NCI-H1105 (cell line): ENCODE results near the gene ADRA1B.
"Not testable (repeated sequence)": the region's sequence is repeated elsewhere in the genome, so short reads cannot be mapped to it uniquely, and the experiment has no call there.

Experiments
- DNase-seq: peaks from one replicate; lab custom pipeline; 2025; lab: John Stamatoyannopoulos, UW

The ADRA1B gene

DNA sequence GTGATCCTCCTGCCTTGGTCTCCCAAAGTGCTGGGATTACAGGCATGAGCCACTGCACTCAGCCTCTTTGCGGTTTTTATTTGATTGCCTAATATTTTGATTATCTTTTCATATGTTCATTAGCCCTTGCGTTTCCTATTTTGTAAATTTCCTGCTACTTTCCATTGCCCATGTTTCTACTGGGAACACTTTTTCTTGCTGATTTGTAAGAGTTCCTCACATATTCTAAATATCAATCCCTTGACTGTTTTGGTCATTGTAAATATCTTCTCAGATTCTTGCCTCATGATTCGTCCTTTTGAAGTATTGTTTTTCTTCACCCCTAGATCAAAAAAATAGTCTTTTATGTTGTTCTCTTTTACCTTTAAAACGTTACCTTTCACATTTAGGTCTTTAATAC lies 54.8 kb downstream of the ADRA1B start:
- DNase-seq: no peak

DNA sequence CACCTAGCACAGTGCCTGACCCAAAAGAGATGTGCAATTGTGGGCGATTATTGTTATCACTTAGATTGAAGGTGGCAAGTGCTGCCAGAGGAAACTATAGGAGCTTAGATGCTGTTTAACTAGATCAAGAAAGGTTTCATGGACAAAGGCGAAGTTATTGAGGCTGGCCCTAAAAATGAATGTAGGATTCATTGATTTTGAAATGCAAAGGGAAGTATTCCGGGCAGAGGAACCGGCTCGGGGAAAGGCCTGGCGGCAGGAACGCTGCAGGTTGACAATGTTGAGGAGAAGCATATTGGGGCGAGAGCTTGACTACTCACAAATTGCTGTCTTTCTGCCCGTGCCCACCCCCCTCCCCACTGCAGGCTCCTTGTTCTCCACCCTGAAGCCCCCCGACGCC lies 55.2 kb downstream of the ADRA1B start:
- DNase-seq: no peak

DNA sequence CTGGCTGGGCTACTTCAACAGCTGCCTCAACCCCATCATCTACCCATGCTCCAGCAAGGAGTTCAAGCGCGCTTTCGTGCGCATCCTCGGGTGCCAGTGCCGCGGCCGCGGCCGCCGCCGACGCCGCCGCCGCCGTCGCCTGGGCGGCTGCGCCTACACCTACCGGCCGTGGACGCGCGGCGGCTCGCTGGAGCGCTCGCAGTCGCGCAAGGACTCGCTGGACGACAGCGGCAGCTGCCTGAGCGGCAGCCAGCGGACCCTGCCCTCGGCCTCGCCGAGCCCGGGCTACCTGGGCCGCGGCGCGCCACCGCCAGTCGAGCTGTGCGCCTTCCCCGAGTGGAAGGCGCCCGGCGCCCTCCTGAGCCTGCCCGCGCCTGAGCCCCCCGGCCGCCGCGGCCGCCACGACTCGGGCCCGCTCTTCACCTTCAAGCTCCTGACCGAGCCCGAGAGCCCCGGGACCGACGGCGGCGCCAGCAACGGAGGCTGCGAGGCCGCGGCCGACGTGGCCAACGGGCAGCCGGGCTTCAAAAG lies 55.7 kb downstream of the ADRA1B start:
- peak; percentile 21 for DNase-seq

DNA sequence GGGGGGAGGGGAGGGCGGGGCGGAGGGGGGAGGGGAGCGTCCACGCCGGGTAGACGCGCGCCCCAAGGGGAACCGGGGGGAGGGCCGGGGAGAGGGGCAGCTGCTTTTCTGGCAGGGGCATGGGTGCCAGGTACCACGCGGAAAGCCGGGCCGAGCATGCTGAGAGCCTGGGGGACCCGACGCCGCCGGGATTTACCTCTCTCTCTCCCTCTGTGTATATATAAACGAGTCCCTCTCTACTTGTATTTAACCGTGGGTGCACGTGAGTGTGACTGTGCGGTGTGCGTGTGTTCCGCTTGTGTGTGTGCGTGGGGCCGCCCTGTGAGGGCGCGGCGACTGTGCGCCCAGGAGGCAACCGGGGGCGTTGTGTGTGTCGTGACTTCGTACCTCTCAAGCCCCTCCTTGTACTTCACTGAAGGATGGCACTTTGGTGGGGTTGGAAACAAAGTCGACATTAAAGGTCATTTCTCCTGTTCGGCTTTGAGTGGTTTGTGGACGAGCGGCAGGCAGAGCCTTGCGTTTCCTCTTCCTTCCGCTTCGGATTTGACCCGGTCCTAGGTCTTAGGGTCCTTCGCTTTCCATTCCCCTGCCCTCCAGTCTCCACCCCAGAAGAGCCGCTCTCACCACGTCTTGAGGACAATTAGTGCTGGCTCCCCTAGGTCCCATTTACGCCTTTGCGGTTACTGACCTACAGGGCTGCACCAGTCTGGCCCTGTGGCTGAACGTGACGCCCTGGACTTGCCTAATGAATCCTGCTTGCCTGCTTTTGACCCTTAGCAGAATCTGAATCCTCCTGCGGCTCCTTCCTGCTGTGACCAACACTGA lies 56.5 kb downstream of the ADRA1B start:
- DNase-seq: no peak

DNA sequence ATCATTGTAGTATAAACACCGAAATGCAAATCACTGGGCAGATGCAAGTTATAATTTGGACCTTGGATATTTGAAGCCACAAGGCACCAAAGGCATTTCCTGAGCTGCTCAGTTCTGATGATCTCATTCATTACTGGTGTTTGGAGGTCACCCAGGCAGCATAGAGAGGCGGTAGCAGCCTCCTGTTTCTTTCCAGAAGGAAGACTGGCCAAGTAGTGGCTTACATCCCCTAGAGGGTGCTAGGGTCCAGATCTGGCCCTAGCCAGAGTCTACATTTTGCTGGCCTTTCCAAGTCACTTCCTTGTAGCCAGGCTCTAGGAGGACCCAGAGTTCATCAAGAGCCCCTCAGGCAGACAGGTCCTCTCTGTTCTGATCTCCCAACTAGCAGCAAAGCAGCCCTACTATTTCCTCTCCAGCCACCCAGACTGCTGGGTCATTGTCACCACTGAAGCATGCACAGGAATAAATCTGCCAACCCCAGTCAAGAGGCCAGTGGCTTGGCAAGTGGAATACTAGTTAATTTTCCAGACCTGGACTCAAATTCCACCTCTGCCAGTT lies 59.3 kb downstream of the ADRA1B start:
- no peak for DNase-seq

DNA sequence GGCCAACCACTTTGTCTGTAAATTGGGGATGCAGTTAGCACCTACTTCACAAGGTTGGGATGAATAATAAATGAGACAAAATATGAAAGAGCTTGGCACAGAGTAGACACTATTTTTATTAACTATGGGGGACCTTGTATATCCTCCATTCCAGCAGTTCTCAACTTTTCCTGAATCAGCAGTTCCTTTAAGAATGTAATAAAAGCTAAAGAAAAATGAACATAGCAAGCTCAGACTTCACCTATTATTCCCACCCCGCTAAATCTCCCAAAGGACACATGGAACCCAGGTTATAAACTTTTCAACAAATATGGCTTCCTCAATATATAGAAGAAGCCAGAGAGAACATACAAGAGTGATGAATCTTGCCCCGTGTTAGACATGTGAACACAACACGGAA lies 60.6 kb downstream of the ADRA1B start:
- no peak for DNase-seq

DNA sequence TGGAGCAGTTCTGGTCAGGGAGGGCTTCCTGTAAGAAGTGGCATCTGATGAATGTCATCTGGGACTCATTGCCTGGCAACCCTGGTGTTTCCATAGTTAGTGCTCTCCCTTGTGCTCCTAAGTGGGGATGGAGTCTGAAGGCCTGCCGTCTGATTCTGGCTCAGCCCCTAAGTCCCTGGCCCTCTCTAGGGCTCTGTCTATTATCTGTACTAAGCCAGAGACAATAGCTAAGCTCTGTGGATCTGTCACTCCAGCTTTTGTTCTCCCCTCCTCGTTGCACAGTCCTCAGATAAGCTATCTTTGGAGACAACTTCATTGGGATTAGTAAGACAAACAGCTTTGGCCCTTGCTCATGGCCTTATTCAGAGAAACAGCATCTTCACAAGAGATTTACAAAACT lies 62.1 kb downstream of the ADRA1B start:
- no peak for DNase-seq

DNA sequence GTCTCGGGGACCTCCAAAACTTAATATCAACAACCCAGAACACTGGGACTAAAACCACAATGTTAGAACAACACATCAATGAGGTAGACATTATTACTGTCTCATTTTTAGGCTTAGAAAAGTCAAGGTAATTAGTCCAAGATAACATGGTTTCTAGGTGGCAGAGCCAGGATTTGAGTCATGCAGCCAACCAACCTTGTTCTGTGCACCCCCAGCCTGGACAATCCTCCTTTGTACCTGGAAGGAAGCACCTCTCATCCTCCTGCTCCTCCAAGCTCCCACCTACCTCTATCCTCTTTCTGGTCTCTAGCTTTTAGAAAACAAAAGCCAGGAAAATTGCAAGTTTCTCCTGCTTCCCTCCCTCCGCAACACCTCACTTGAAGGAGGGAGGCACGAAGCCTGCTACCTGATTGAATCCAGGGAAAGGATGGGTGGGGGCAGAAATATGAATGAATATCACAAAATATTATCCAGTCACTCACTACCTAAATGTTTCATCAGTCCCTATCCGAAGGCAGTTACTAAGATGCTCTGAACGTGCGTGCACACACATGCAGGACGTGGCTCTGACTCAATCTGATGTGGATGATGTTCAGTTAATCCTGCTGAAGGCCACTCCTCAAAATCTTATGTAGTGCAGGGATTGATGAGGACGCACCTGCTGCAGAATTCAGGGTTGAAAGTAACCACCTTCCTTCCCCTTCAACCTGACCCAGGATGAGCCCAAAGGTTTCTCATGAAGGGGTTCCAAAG lies 66.3 kb downstream of the ADRA1B start:
- DNase-seq: no peak

DNA sequence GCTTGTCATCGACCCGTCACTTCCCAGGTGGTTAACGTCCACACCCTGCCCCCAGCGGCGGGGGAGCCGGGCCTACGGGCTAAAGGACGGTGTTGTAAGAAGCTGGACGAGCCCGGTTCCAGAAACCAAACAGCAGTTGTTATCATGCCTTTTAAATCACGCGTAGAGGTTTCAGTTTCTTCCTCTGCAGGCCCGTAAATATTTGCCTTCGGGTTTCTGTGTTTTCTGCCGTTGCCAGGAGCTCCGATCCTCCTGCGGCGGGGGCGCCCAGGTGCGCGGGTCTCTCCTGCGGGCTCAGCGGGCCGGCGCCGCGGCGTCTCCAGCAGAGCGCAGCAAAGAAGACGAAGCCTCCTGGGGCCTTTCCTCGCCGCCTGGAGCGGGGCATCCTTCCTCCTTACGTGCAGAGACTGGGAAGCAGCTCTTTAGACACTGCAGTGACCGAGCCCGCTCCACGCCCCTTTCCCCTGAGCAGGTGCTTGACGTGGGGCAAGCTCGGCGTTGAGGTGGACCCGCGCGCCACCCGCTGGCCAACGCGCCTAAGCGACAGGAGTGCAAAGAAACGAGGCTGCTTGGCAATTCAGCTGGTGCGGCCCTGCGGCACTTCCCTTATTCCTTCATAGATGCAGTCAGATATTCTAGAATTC lies 70.9 kb downstream of the ADRA1B start:
- DNase-seq: peak; percentile 49

DNA sequence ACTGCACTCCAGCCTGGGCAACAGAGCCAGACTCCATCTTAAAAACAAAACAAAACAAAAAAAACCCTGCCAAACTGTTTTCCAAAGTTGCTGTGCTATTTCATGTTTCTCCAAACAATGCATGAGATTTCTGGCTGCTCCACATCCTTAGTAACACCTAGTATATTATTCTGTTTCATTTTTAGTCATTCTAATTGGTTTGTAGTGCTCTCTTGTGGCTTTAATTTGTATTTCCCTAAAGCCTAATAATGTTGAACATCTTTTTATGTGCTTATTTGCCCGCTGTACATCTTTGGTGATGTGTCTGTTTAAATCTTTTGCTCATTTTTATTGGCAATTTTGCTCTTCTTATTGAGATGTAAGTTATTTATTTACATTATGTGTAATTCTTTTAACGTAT lies 74.2 kb downstream of the ADRA1B start:
- DNase-seq: no peak

DNA sequence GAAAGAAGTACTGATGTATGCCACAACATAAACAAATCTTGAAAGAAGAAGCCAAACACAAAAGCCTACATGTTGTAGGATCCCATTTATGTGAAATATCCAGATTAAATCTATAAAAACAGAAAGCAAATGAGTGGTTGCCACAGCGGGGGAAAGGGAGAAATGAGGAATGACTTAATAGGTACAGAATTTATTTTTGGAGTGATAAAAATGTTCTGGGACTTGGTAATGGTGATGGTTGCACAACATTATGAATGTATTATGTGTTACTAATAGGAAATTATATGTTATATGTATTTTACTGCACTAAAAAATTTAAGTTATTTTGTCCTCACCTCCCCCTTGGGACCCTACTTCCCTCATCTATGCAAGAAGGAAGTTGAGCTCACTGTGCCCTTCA lies 76.3 kb downstream of the ADRA1B start:
- no peak for DNase-seq

DNA sequence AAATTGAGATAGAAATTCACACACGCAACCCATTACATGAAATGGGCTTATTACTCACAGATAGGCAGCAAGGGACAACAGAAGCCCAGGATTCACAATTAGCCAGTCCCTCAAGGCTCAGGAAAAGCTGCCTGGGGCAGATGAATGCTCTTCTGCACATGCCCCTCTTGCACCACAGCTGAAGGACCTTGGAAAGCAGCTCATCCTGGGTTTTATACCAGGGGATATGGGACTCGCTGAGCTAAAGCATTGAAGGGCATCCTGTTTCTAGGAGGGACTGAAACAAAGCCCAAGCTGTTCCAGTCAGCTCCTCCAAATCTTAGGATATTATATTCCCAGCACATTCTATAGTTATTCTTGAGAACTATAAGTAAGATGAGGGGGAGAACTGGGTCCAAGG lies 76.9 kb downstream of the ADRA1B start:
- no peak for DNase-seq

DNA sequence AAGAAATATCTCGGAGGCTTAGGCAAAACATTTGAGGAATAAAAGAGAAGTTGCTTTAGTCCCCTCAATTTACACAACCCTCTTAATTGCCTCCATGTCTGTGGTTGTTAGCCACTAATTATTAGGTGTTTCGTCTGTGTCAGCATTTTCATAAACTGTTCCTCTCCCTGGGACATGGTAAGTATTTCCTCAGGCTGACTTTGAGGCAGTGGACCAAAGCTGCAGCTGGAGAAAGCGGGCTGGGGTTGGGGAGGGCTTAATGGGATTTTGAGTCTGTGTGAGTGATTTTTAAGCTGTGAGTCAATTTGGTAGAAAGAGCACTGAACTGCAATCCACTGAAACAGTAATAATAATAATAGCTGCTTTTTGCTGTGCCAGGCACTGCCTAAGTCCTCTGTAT lies 79.6 kb downstream of the ADRA1B start:
- no peak for DNase-seq

DNA sequence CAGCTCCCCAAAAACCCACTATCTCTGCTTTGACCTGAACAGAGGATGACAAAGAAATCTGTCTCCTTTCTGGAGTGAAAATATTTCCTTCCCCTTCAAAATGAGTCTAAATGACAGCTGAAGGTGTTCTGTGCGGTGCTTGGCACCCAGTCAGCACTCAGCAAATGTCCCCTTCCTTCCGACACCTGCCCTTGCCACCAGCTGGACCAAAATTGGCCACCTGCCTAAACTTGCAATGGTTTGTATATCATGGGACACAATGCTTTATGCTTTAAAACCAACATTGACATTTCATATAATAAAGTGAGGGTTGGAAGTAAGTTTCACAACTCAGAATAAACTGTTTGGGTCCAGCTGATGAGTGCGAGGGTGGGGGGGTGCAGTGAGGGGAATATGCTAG lies 85.2 kb downstream of the ADRA1B start:
- peak; percentile 45 for DNase-seq

DNA sequence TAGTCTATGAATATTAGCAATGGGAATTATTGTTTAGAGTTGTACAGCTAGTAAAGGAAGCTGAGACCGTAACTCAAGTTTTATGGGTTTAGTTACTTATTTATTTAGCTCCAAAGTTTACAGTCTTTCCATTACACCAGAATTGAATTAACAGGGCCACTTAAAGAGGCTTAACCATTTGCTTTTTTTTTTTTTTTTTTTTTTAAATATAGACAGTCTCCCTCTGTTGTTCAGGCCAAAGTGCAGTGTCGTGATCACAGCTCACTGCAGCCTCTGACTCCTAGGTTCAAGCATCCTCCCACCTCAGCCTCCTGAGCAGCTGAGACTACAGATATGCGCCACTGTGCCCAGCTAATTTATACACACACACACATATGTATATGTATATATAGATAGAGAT lies 91.2 kb downstream of the ADRA1B start:
- no peak for DNase-seq

DNA sequence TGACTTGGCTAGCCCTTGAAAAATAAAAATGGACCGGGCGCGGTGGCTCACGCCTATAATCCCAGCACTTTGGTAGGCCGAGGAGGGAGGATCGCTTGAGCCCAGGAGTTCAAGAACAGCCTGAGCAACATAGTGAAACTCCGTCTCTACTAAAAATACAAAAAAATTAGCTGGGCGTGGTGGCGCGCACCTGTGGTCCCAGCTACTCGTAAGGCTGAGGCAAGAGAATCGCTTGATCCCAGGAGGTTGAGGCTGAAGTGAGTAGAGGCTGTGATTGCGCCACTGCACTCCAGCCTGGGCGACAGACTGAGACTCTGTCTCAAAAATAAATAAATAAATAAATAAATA lies 92.2 kb downstream of the ADRA1B start:
- not testable (repeated sequence) for DNase-seq

DNA sequence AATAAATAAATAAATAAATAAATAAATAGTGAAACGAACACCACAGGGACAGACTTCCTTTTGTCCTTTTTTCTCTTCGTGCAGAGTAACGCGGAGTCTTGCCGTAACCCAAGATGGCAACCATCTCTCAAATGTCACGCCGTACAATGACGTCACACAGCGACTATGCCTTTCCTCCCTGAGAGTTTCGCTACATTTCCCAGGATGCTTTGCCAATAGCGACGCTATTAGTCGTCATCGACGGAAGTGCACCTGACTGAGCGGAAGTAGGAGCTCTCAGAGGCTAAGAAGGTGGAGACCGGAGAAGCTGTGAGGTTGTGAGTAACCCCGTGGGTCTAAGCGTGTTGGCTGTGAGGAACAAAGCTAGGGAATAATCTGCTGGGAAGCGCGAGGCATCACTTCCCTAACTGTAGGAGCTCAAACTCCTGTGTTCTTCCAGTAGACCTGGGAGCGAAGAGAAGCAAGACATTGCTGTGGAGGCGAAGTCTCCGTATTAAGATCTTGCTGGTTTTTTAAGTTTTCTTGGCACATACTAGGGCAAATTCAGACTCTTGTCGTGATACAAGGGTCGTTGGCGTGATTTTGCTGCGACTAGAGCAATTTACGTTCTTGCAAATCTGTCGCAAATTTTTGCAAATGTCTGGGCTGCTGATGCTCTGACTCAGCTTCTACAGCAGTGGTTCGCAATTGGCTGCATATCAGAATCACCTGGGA lies 92.8 kb downstream of the ADRA1B start, which contains the start of gene TTC1:
TSS of gene TTC1 (plus strand) at position 263 of the 714 bp plus-strand sequence. CDS start 1,390 bp downstream, outside the sequence.
- DNase-seq: peak; percentile 89

DNA sequence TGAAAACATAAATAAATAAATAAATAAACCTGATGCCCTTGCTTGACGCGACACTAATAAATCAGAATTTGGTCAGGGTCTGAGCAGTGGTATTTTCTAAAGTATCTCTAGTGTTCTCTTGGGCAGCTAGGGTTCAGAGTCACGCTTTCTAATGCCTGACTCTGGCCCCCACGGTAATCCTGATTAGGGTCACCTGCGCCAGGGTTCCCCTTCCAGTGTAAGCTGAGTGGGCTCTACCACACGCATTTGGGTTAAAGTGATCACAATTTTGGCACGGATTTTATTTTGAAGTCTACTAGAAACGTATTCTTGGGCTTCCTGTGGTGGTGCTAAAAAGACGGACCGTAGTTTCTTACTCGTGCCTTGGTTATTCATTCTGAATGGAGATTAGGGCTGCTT lies 93.3 kb downstream of the ADRA1B start:
- DNase-seq: no peak

DNA sequence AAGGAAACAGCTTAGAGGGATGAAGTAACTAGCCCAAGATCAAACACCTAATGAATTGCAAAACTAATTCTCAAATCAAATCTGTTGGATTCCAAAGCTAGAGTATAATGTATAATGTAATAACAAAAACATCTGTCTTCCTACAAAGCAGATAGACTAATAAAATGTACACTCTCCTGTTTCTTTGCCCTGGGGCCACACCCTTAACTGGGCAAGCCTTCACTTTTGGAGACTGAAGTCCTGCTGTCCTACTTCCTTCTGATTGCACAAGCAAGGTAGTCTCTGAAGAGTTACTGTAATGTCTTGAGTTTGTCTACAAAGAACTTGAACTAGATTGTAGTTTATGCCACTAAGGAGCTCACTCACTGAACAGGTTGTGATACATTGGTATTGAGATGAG lies 95.2 kb downstream of the ADRA1B start:
- no peak for DNase-seq

DNA sequence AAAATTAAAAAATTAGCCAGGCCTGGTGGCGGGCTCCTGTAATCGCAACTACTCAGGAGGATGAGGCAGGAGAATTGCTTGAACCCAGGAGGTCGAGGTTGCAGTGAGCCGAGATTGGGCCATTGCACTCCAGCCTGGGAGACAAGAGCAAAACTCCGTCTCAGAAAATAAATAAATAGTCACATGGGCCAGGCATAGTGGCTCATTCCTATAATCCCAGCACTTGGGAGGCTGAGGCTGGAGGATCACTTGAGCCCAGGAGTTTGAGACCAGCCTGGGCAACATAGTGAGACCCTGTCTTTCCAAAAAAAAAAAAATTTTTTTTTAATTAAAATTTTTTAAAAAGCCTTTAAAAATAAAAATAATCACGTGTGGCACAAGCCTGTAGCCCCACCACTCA lies 97.9 kb downstream of the ADRA1B start:
- DNase-seq: not testable (repeated sequence)

DNA sequence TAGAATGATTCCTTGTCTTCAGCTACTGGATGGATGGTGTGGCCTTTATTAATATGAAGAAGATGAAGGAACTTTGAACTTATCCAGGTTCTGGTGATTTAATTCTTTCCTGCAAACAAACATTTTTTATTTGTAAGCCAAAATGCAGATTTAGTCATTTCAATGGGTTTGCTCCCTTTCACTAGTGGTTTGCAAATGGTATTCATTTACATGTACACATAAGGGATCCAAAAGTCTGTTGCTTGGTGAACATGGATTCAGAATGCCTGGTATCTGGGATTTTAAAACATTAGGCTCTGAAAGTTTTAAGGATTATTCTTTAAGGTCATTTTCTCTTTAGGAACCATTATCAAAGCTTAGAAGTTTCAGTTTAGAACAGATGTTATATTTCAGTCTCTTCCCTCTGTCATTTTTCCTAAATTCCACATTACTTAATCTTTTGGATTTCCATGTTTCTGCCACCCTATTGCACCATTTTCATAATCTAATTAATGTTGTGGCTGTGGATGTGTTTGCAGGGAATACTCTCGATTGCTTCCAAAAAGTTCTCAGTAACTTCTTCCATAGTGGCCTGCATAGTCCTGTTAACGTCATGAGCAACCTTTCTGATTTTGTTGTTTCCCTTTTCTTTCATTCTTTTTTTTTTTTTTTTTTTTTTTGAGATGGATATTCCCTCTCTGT lies 102.8 kb downstream of the ADRA1B start:
- DNase-seq: no peak
